ENCODE data around the gene MYOZ3. TPM values are rescaled to one million over a fixed set of nuclear protein-coding genes. Genes with fewer than 3 reads are reported as not detected.

Gene MYOZ3
- total RNA-seq, 6 experiments from 2014 or later = 0.05 to 0.14 TPM; not detected in 4

DNA sequence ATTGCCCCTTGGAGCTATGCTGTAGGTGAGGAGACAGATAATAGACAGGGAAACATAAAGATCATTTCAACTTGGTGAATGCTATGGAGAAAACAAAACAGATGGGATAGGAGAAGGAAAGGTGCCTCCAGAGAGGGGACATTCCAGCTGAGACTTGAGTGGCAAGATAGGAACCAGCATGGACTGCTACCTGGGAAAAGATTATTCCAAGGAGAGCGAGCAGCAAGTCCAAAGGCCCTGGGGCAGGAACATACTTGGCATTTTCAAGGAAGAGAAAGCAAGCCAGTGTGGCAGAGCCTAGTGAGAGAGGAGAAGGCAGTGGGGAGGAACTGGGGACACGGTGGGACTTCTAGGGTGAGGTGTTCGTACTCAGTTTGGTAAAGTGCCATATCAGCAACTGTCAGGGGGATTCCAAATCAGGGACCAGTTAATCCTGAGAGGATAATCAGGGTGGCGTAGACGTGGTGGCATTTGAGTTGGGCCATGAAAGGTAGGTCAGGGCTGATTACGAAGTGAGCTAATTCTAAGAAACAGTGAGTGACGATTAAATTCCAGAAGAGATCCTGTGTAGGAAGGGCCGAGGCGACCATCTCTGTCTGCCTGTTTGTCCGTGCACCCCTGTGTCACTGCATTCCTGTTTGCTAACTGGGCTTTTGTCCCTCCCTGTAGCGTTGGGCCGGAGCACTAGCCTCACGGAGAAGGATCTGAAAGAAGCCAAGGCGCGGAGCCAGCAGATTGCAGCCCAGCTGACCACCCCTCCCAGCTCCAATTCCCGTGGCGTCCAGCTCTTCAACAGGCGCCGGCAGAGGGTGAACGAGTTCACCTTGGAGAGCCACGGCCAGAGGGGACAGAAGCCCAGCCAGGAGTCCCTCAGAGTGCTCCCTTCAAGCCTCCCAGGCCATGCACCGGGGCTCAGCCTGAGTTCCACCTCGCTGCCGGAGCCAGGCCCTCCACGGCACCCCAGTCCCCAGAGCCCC, 13.5 kb upstream of the MYOZ3 start:
- H3K36me3 Mint-ChIP-seq (ENCODE audit: low read depth) = peaks cover 8% of the 10 kb centered on the region
- TF ChIP-seq CTCF (IDR thresholded peaks at IDR 0.05) = no peak
- peaks cover 47% of the 10 kb centered on the region for H3K4me1 Mint-ChIP-seq (ENCODE audit: low read depth)
- DNase-seq = no peak
- no peak overlapping the region for H3K4me3 Mint-ChIP-seq
- no peak overlapping the region for H3K27ac Mint-ChIP-seq
- H3K9me3 Mint-ChIP-seq = no peaks in the 10 kb centered on the region
- no peaks in the 10 kb centered on the region; the same call in 1 of the 2 replicates for H3K27me3 Mint-ChIP-seq (ENCODE audit: insufficient read depth)

- no peak for TF ChIP-seq CTCF (IDR thresholded peaks at IDR 0.05)
- H3K36me3 Mint-ChIP-seq (ENCODE audit: low read depth) = peaks cover 13% of the 10 kb centered on the region
- DNase-seq = no peak
- peaks cover 47% of the 10 kb centered on the region for H3K4me1 Mint-ChIP-seq (ENCODE audit: low read depth)
- no peak overlapping the region for H3K27ac Mint-ChIP-seq
- no peaks in the 10 kb centered on the region; the same call in 1 of the 2 replicates for H3K27me3 Mint-ChIP-seq (ENCODE audit: insufficient read depth)
- H3K4me3 Mint-ChIP-seq = no peak overlapping the region
- H3K9me3 Mint-ChIP-seq = no peaks in the 10 kb centered on the region
Measured at GRCh38 chr5:150648294-150649107, 12.6 kb upstream of the MYOZ3 start.

GRCh38 chr5:150649108-150650020, 11.7 kb upstream of the MYOZ3 start:
- Mint-ChIP-seq H3K27me3 (ENCODE audit: insufficient read depth) (no peaks in the 10 kb centered on the region), H3K27ac (no peak overlapping the region)

DNA sequence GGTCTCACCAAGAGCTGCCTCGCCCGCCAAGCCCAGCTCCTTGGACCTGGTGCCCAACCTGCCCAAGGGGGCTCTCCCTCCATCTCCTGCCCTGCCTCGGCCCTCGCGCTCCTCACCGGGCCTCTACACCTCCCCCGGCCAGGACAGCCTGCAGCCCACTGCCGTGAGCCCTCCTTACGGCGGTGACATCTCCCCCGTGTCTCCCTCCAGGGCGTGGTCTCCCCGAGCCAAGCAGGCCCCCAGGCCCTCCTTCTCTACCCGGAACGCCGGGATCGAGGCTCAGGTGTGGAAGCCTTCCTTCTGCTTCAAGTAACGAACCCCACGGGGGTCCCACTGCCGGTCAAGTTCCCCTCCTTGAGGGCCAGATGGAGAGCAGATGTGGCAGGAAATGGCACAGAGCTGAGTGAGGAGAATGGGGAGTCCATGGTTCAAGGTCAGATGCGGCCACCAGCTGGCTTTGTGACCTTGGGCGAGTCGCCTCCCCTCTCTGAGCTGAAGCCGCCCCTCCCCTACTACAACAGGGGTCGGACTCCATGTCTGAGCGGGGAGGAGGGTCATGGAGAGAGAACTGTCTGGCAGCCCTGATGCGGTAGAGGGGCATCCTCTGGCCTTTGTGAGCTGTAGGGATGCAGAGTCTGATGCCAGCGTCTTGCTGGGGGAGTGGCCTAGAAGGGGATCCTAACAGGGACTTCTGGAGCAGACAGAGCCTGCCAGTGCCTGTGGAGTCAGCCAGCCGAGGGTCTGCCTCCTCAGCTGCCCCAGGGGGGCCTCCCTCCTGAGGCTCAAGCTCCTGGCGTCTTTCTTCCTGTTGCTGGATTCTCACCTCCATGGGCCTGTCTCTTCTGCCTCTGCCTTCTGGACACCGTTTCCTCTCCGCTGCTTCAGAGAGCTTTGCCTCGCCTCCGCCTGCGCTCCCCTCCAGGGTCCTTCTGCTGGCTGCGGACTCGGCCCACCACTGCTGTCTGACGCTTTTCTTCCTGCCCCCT, 10.7 kb upstream of the MYOZ3 start:
- Mint-ChIP-seq H3K4me3 (no peak overlapping the region), H3K27ac (no peak overlapping the region), H3K27me3 (ENCODE audit: insufficient read depth) (no peaks in the 10 kb centered on the region), H3K4me1 (ENCODE audit: low read depth) (peaks cover 37% of the 10 kb centered on the region), H3K36me3 (ENCODE audit: low read depth) (peaks cover 13% of the 10 kb centered on the region), H3K9me3 (no peaks in the 10 kb centered on the region)
- no peak for TF ChIP-seq CTCF (IDR thresholded peaks at IDR 0.05)
- DNase-seq = no peak

More at GRCh38 chr5:150649108-150650020, 11.7 kb upstream of the MYOZ3 start:
- Mint-ChIP-seq H3K36me3 (ENCODE audit: low read depth) (peaks cover 13% of the 10 kb centered on the region), H3K9me3 (no peaks in the 10 kb centered on the region), H3K4me1 (ENCODE audit: low read depth) (peaks cover 47% of the 10 kb centered on the region), H3K4me3 (no peak overlapping the region)
- no peak for DNase-seq
- no peak for TF ChIP-seq CTCF (IDR thresholded peaks at IDR 0.05)
